ENCODE results near the gene STARD10.

DNA sequence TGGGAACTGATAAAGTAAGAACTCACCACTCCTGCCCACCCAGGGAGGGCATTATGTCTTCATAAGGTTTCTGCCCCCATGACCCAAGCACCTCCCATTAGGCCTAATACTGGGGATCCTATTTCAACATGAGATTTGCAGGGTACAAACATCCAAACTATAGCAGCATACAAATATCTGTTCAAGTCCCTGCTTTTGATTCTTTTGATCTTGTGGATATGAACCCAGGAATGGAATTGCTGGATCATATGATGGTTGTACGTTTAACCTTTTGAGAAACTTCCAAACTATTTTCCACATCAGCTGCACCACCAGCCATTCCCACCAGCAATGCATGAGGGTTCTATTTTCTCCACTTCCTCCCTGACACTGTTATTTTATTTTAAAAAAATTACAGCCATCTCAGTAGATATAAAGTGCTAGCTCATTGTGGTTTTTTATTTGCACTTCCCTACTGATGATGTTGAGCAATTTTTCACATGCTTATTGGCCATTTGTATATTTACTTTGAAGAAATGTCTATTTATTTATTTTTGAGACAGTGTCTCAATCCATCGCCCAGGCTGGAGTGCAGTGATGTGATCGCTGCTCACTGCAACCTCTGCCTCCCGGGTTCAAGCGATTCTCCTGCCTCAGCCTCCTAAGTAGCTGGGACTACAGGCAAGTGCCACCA is 13.3 kb upstream of the STARD10 start:
- TF ChIP-seq POLR2AphosphoS5 (IDR thresholded peaks at IDR 0.05) (no peak), POLR2A (IDR thresholded peaks at IDR 0.05) (no peak)
- TF ChIP-seq, protein P1, sequence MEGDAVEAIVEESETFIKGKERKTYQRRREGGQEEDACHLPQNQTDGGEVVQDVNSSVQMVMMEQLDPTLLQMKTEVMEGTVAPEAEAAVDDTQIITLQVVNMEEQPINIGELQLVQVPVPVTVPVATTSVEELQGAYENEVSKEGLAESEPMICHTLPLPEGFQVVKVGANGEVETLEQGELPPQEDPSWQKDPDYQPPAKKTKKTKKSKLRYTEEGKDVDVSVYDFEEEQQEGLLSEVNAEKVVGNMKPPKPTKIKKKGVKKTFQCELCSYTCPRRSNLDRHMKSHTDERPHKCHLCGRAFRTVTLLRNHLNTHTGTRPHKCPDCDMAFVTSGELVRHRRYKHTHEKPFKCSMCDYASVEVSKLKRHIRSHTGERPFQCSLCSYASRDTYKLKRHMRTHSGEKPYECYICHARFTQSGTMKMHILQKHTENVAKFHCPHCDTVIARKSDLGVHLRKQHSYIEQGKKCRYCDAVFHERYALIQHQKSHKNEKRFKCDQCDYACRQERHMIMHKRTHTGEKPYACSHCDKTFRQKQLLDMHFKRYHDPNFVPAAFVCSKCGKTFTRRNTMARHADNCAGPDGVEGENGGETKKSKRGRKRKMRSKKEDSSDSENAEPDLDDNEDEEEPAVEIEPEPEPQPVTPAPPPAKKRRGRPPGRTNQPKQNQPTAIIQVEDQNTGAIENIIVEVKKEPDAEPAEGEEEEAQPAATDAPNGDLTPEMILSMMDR (IDR thresholded peaks at IDR 0.05 in 8 of 11, conservative IDR thresholded peaks at IDR 0.05 in 3 of 11), result no peak

Data from spleen (tissue), 7 donors.